GM18519 (cell line): Measurements from ENCODE around the gene ACVR1C.
"Not testable (repeated sequence)": the region's sequence is repeated elsewhere in the genome, so short reads cannot be mapped to it uniquely, and the experiment has no call there.

Experiments used
- ATAC-seq: cut with Tn5 transposase; IDR thresholded peaks from one replicate; pipeline ENCODE4 v1.9.1; 2021; ENCODE audit warnings: mild to moderate bottlenecking, moderate library complexity; ENCODE audit not compliant: unreplicated experiment, low FRiP score

Gene ACVR1C

DNA sequence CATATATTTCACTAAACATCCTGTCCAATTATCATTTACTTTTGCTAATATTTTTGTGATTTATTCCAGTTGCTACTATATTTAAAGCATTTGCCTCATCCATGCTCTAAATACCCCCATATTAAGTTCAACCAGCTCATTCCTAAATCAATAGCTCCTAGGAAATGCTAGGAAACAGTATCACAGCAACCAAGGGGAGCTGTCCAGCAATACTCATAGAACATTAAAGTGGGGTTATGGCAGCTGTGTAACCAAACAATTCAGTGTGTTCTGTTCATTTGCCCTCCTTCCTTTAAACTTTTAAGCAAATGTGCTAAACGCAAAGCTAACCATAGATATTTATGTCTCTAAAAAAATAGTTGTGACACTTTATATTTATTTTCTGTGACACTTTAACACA, 41.1 kb downstream of the ACVR1C start:
- ATAC-seq = no peak

GRCh38 chr2:157574165-157574564, 54.5 kb downstream of the ACVR1C start:
- ATAC-seq = no peak

GRCh38 chr2:157572725-157573124, 55.9 kb downstream of the ACVR1C start:
- no peak for ATAC-seq

DNA sequence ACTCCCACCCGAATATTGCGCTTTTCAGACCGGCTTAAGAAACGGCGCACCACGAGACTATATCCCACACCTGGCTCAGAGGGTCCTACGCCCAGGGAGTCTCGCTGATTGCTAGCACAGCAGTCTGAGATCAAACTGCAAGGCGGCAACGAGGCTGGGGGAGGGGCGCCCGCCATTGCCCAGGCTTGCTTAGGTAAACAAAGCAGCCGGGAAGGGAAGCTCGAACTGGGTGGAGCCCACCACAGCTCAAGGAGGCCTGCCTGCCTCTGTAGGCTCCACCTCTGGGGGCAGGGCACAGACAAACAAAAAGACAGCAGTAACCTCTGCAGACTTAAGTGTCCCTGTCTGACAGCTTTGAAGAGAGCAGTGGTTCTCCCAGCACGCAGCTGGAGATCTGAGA, 62.0 kb downstream of the ACVR1C start:
- not testable (repeated sequence) for ATAC-seq

GRCh38 chr2:157566113-157566512, 62.6 kb downstream of the ACVR1C start:
- not testable (repeated sequence) for ATAC-seq

DNA sequence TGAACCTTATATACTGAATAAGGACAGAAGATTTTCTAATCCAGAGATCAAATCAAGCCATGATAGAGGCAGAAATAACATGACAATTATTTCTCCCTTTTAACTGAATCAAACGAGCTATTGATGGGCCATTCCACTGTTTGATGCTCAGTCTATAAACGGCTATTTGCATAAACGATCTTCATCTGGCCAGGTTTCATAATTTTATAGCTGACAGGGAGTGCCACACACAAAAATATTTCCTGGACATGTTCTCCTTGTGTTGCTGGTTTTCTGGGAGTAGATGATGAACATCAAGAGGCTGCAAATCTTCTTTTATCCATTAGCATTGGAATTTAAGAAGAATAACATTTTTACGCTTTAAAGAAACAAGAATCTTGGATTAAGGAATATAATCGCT, 63.1 kb downstream of the ACVR1C start:
- no peak for ATAC-seq

- no peak for ATAC-seq
These were observed 68.8 kb downstream of the ACVR1C start for GRCh38 chr2:157559890-157560289.

- no peak for ATAC-seq
These were observed 69.2 kb downstream of the ACVR1C start for GRCh38 chr2:157559461-157559860.

DNA sequence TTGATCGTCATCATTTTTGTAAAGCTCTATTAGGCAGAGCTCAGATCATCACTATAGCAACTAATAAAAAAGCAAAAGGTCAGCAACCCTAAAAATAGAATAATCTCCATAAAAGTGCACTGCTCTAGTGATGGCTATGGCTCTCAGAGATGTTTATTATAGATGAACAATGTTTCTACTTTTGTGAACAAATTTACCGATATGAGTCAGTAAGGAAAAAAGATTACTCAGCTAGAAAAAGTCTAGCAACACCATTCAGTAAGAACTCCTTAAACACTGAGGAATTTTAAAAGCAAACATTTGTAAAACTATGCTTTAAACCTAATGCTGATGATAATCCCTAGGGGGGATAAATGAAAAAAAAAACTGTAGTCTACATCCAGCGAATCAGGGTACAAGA, 69.6 kb downstream of the ACVR1C start:
- no peak for ATAC-seq

DNA sequence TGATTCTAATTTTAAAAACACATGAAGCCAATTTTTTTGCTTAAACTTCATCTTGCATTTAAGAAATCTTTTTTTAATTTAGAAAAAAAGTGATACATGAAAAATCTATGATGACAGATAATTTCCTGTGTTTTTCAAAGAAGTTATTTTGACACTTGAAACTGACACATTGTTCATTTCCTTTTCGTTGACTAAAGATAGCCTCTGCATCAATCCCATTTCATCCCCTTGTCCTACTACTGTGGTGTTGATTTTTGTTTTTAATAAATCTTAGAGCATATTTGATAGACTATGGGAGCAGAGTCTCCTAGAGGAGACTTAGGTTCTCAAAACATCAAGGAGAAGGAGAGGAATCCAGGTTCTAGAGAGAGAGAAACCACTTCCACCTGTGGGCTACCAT, 70.9 kb downstream of the ACVR1C start:
- ATAC-seq = no peak

GRCh38 chr2:157540102-157540501, 88.6 kb downstream of the ACVR1C start:
- ATAC-seq = no peak

- ATAC-seq = no peak
These were observed 90.6 kb downstream of the ACVR1C start for GRCh38 chr2:157538064-157538463.

DNA sequence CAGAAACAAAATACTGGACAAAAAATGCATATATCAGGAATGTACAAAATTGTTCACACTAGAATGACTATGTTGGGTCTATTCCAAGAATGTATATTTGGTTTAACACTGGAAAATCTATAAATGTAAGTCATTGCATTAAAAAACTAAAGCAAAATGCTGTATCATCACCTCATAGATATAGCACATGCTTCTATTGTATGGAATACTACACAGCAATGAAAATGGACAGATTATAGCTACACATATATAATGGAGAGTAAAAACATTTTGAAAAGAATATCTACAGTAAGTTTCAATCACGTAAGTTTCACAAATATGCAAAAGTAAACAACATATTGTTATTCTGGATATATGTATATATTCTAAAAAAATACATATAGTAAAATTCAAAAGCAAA, 91.8 kb downstream of the ACVR1C start:
- no peak for ATAC-seq

- ATAC-seq = no peak
These were observed 99.5 kb downstream of the ACVR1C start for GRCh38 chr2:157528963-157529751.

DNA sequence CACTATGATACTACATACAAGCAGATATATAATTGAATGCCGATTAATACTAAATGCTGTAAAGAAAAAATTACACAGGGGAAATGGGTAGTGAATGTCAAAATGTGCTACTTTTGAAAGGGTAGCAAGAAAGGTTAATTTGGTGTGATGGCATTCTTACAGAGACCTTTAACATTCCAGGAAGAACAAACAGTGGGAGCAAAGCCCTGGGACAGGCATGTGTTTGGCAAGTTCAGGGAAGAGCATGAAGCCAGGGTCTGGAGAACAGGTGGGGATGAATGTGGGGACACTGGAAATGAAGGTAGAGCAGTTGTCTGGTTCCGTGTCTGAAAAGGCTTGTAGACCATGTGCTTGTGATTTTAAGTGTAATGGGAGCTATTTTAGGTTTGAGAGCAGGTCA, 102.6 kb downstream of the ACVR1C start:
- ATAC-seq = no peak

DNA sequence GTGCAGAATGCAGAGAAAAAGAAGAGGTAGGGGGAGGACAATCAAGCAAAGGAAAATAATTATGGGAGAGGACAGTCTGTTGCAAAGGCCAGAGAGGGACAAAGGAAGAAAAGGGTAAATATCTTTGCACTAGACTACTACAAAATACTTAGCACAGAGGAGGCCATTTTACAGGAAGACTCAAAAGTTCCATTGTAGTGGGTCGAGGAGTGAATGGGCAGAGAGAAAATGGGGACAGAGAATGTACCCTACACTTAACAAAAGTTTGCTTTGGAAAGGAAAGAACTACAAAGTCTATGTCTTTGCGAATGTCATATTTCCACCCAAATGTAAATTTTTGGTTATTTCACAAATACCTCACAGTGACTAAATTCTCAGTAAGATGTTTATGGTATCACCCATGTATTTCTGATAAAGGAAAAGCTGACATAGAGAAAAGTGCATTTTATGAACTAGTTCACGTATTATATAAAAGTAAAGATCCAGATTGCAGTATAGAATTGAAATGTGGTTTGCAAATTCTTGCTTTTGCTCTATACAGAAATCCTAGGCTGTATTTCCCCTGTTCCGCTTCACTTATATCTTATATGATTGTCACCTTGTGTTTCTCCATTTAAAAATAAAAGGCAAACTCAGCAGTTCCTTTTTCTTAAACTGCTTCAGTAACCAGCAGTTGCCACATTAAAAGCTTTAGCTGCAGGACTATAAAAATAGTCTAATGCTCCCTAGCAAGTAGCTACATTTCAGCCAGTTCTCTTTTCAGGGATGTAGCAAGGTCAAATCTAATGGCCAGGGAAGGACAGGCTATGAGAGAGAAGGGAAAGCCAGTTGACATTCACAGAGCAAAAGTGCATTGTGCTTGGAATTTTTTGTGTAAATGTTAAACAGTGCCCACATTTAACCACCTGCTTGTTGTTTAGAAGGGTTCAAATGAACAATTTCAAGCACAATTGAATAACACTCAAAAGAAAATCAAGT, 105.1 kb downstream of the ACVR1C start:
- no peak for ATAC-seq

- not testable (repeated sequence) for ATAC-seq
These were observed 113.7 kb downstream of the ACVR1C start for GRCh38 chr2:157514966-157515365.

DNA sequence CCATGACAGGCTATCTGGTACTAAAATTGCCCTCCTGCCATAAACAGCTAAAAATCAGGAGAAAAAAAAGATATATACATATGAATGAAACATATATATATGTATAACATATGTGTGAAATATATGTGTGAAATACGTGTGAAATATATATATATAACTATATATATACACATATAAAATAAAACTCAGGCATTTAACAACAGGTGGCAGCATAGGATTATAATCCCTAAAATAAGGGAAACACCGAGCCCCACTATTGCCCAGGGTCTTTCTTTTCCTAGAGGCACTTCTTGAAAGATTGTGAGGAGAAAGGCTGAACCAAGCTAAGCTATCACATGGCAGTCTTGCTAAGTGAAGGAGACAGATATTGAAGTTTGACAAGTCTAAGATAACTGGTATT, 118.9 kb downstream of the ACVR1C start:
- ATAC-seq = no peak

DNA sequence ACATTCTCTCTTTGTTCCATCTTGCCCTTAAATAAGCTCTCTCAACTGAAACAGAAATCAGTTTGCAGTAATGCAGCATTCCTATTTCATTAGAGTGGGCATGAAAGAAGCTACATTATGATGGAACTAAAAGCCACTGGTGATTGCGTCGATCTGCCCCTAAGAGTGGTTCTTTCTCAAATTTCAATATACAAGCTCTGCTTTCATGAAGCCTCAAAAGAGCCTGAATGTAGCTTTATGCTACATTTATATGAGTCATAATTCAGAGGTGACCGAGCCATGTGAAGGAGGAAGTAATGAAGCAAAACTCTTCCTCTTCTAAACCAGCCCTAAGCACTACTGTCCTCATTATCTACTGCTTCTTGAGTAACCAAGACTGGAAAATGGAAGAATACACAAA, 120.0 kb downstream of the ACVR1C start:
- no peak for ATAC-seq

DNA sequence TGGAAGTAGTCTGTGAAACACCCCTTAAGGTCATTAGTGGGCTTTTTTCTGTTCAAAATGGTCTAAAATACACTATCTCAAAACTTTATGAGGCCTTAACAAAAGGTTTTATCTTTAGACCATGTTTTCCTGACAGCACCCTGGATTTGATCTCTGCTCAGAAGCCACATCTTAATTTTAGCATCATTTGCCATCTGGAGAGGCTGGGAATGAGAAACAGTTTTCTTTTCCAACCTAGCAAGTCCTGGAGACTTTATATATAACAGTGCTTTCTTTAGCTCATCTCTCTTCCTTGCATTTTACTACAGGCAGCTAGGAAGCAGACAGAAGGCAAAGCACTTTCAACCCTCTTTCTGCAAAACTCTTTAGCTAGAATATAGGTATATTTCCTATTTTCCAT, 122.1 kb downstream of the ACVR1C start:
- ATAC-seq = no peak

DNA sequence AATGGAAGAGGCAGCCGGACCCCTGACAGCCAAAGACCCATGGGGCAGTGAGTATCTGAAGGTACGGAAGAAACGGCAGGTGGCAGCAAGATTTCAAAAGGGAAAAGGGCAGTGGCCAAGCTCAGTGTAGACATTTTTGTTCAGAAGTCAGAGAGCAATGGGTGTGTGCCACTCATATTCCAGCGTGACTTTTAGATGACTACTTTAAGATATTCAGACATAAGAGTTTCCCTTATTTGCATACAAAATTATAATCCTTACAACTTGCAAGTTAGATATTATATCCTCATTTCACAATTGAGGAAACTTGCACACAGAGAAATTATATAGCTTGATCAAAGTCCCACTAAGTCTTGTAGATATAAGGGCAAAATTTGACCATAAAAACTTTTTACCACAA, 124.0 kb downstream of the ACVR1C start:
- no peak for ATAC-seq

- no peak for ATAC-seq
These were observed 127.6 kb downstream of the ACVR1C start for GRCh38 chr2:157501026-157501425.
